SK-N-SH treated with all-trans-retinoic acid at 6 μM for 48 hours (cell line): Measurements from ENCODE around the gene TMIE.
"Not testable (repeated sequence)": the region's sequence is repeated elsewhere in the genome, so short reads cannot be mapped to it uniquely, and the experiment has no call there.

Source experiments
- ATAC-seq: fragments of 200-7000 bp; cut with Tn5 transposase; 3 replicates; pipeline ENCODE4 v1.9.1; 2020; ENCODE audit warnings: mild to moderate bottlenecking, moderate library complexity
- ARNTL ChIP-seq: fragments of 450-650 bp; formaldehyde crosslinking; IDR thresholded peaks from 2 replicates; pipeline ENCODE4 v1.5.0; 2020; ENCODE audit warnings: low read depth, mild to moderate bottlenecking, moderate library complexity, borderline replicate concordance
- BACH2 ChIP-seq: fragments of 250-450 bp; sonication (Bioruptor Pico); IDR thresholded peaks from 2 replicates; pipeline ENCODE4 v1.9.0; 2021; ENCODE audit warnings: mild to moderate bottlenecking, borderline replicate concordance
- CSDC2 ChIP-seq: fragments of 250-450 bp; sonication (Bioruptor Pico); IDR thresholded peaks from 2 replicates; pipeline ENCODE4 v1.5.0; 2020; ENCODE audit warnings: mild to moderate bottlenecking, moderate library complexity
- ESRRG ChIP-seq: fragments of 250-450 bp; sonication (Bioruptor Pico); IDR thresholded peaks from 2 replicates; pipeline ENCODE4 v1.6.1; 2021; ENCODE audit warnings: mild to moderate bottlenecking
- GLIS3 ChIP-seq: fragments of 250-450 bp; sonication (Bioruptor Pico); IDR thresholded peaks from 2 replicates; pipeline ENCODE4 v1.5.0; 2020; ENCODE audit warnings: mild to moderate bottlenecking, moderate library complexity
- ISL1 ChIP-seq: fragments of 250-450 bp; sonication (Bioruptor Pico); IDR thresholded peaks from 2 replicates; pipeline ENCODE4 v2.1.2; 2022; ENCODE audit warnings: mild to moderate bottlenecking, moderate library complexity
- OSR1 ChIP-seq: fragments of 250-450 bp; sonication (Bioruptor Pico); IDR thresholded peaks from 2 replicates; pipeline ENCODE4 v1.8.0; 2022; ENCODE audit warnings: moderate library complexity, mild to moderate bottlenecking, inconsistent platforms
- PPARA ChIP-seq: fragments of 250-450 bp; sonication (Bioruptor Pico); IDR thresholded peaks from 2 replicates; pipeline ENCODE4 v1.5.0; 2020; ENCODE audit warnings: mild to moderate bottlenecking, borderline replicate concordance
- RARB ChIP-seq: fragments of 250-450 bp; sonication (Bioruptor Pico); IDR thresholded peaks from 2 replicates; pipeline ENCODE4 v1.8.0; 2021; ENCODE audit warnings: mild to moderate bottlenecking, moderate library complexity
- SNAI2 ChIP-seq: fragments of 250-450 bp; sonication (Bioruptor Pico); IDR thresholded peaks from 2 replicates; pipeline ENCODE4 v1.5.0; 2020; ENCODE audit warnings: mild to moderate bottlenecking, moderate library complexity
- TCF4 ChIP-seq: fragments of 250-450 bp; sonication (Bioruptor Pico); IDR thresholded peaks from 2 replicates; pipeline ENCODE4 v1.8.0; 2021; ENCODE audit warnings: mild to moderate bottlenecking, moderate library complexity, borderline replicate concordance
- TOX ChIP-seq: fragments of 250-450 bp; sonication (Bioruptor Pico); IDR thresholded peaks from 2 replicates; pipeline ENCODE4 v1.8.0; 2021; ENCODE audit warnings: mild to moderate bottlenecking, moderate library complexity, borderline replicate concordance
- ZC3H10 ChIP-seq: fragments of 250-450 bp; sonication (Bioruptor Pico); IDR thresholded peaks from 2 replicates; pipeline ENCODE4 v1.5.1; 2021; ENCODE audit warnings: mild to moderate bottlenecking, moderate library complexity
- ZFP3 ChIP-seq: fragments of 250-450 bp; sonication (Bioruptor Pico); IDR thresholded peaks from 2 replicates; pipeline ENCODE4 v1.5.0; 2020; ENCODE audit warnings: mild to moderate bottlenecking, moderate library complexity
- ZFP30 ChIP-seq: fragments of 450-650 bp; formaldehyde crosslinking; IDR thresholded peaks from 2 replicates; pipeline ENCODE4 v1.5.0; 2022; ENCODE audit warnings: mild to moderate bottlenecking, moderate library complexity
- ZNF565 ChIP-seq: fragments of 450-650 bp; formaldehyde crosslinking; conservative IDR thresholded peaks from 2 replicates; pipeline ENCODE4 v1.5.0; 2020; ENCODE audit warnings: low read depth, mild to moderate bottlenecking, moderate library complexity
- ZNF70 ChIP-seq: fragments of 450-650 bp; formaldehyde crosslinking; IDR thresholded peaks from 2 replicates; pipeline ENCODE4 v1.5.0; 2020; ENCODE audit warnings: mild to moderate bottlenecking, moderate library complexity
- ZNF8 ChIP-seq: fragments of 450-650 bp; formaldehyde crosslinking; IDR thresholded peaks from 2 replicates; pipeline ENCODE4 v1.5.0; 2020; ENCODE audit warnings: mild to moderate bottlenecking, moderate library complexity
- TF ChIP-seq, protein P1 (sequence below): fragments of 250-450 bp; sonication (Bioruptor Pico); IDR thresholded peaks from 2 replicates; pipeline ENCODE4 v1.8.0; 2020; ENCODE audit warnings: mild to moderate bottlenecking, moderate library complexity, borderline replicate concordance
- TF ChIP-seq, protein P2 (sequence below): fragments of 250-450 bp; sonication (Bioruptor Pico); IDR thresholded peaks from 2 replicates; pipeline ENCODE4 v1.8.0; 2021; ENCODE audit warnings: low read depth, mild to moderate bottlenecking, moderate library complexity, borderline replicate concordance
- TF ChIP-seq, protein P3 (sequence below): fragments of 250-450 bp; sonication (Bioruptor Pico); IDR thresholded peaks from 2 replicates; pipeline ENCODE4 v1.5.1; 2020; ENCODE audit warnings: low read depth, mild to moderate bottlenecking, moderate library complexity
- TF ChIP-seq, protein P4 (sequence below): fragments of 250-450 bp; sonication (Bioruptor Pico); IDR thresholded peaks from 2 replicates; pipeline ENCODE4 v1.5.0; 2020; ENCODE audit warnings: mild to moderate bottlenecking, moderate library complexity
- TF ChIP-seq, protein P5 (sequence below): fragments of 250-450 bp; sonication (Bioruptor Pico); IDR thresholded peaks from 2 replicates; pipeline ENCODE4 v1.5.1; 2021; ENCODE audit warnings: mild to moderate bottlenecking, moderate library complexity

TMIE gene

DNA sequence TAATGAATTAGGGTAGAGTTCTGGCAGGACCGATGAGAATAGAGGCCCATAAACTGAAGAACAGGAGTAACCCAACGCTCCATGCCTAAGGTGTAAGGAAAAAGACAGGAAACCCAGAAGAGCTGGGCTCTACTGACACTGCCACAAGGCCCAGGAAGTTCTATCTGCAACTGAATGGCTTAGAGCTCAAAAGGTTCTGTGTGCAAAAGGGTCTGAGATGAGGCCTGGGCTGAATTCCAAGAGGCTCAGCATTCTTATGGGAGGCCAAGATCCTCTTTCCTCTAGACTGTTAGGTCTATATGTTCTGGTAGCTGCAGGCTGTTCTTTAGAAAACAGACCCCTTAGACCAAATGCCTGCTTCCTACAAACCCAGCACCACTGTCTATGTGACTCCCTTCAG is 47.0 kb downstream of the TMIE start:
- ATAC-seq, result no peak

DNA sequence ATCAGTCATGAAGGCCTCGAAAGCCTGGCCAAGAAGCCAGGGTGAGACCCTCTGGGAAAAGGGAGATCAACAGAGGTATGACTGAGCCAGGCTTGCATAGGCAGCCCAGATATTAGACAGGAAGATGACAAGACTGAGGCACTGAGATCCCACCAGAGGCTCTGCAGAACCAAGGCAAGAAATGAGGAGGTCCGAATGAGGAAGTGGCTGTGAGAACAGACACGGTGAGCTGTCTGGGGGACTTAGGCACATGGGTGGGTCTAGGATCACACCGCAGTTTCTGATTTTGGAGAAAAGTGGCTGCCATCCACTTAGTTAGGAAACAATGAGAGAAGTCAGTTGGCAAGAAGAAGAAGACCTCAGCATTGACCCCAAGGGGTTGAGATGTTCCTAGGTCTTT is 47.9 kb downstream of the TMIE start:
- no peak for ATAC-seq
- no peak for TF ChIP-seq OSR1
- TF ChIP-seq, protein P1, sequence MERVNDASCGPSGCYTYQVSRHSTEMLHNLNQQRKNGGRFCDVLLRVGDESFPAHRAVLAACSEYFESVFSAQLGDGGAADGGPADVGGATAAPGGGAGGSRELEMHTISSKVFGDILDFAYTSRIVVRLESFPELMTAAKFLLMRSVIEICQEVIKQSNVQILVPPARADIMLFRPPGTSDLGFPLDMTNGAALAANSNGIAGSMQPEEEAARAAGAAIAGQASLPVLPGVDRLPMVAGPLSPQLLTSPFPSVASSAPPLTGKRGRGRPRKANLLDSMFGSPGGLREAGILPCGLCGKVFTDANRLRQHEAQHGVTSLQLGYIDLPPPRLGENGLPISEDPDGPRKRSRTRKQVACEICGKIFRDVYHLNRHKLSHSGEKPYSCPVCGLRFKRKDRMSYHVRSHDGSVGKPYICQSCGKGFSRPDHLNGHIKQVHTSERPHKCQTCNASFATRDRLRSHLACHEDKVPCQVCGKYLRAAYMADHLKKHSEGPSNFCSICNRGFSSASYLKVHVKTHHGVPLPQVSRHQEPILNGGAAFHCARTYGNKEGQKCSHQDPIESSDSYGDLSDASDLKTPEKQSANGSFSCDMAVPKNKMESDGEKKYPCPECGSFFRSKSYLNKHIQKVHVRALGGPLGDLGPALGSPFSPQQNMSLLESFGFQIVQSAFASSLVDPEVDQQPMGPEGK (CRISPR knock-in tag), result no peak
- TF ChIP-seq TOX, result no peak
- no peak for TF ChIP-seq ZFP30 (CRISPR knock-in tag)
- TF ChIP-seq, protein P2, sequence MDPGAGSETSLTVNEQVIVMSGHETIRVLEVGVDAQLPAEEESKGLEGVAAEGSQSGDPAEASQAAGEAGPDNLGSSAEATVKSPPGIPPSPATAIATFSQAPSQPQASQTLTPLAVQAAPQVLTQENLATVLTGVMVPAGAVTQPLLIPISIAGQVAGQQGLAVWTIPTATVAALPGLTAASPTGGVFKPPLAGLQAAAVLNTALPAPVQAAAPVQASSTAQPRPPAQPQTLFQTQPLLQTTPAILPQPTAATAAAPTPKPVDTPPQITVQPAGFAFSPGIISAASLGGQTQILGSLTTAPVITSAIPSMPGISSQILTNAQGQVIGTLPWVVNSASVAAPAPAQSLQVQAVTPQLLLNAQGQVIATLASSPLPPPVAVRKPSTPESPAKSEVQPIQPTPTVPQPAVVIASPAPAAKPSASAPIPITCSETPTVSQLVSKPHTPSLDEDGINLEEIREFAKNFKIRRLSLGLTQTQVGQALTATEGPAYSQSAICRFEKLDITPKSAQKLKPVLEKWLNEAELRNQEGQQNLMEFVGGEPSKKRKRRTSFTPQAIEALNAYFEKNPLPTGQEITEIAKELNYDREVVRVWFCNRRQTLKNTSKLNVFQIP (CRISPR knock-in tag), result no peak
- no peak for TF ChIP-seq TCF4 (CRISPR knock-in tag)
- TF ChIP-seq, protein P3, sequence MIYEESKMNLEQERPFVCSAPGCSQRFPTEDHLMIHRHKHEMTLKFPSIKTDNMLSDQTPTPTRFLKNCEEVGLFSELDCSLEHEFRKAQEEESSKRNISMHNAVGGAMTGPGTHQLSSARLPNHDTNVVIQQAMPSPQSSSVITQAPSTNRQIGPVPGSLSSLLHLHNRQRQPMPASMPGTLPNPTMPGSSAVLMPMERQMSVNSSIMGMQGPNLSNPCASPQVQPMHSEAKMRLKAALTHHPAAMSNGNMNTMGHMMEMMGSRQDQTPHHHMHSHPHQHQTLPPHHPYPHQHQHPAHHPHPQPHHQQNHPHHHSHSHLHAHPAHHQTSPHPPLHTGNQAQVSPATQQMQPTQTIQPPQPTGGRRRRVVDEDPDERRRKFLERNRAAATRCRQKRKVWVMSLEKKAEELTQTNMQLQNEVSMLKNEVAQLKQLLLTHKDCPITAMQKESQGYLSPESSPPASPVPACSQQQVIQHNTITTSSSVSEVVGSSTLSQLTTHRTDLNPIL (CRISPR knock-in tag), result no peak
- no peak for TF ChIP-seq ZFP3 (CRISPR knock-in tag)
- TF ChIP-seq RARB, result no peak
- no peak for TF ChIP-seq ZC3H10

More for the DNA sequence above, 47.0 kb downstream of the TMIE start:
- TF ChIP-seq TCF4 (CRISPR knock-in tag) (no peak), OSR1 (no peak), SNAI2 (CRISPR knock-in tag) (no peak), ARNTL (CRISPR knock-in tag) (no peak)
- TF ChIP-seq, protein P3 (CRISPR knock-in tag), result no peak
- TF ChIP-seq, protein P2 (CRISPR knock-in tag), result no peak
- TF ChIP-seq, protein P4, sequence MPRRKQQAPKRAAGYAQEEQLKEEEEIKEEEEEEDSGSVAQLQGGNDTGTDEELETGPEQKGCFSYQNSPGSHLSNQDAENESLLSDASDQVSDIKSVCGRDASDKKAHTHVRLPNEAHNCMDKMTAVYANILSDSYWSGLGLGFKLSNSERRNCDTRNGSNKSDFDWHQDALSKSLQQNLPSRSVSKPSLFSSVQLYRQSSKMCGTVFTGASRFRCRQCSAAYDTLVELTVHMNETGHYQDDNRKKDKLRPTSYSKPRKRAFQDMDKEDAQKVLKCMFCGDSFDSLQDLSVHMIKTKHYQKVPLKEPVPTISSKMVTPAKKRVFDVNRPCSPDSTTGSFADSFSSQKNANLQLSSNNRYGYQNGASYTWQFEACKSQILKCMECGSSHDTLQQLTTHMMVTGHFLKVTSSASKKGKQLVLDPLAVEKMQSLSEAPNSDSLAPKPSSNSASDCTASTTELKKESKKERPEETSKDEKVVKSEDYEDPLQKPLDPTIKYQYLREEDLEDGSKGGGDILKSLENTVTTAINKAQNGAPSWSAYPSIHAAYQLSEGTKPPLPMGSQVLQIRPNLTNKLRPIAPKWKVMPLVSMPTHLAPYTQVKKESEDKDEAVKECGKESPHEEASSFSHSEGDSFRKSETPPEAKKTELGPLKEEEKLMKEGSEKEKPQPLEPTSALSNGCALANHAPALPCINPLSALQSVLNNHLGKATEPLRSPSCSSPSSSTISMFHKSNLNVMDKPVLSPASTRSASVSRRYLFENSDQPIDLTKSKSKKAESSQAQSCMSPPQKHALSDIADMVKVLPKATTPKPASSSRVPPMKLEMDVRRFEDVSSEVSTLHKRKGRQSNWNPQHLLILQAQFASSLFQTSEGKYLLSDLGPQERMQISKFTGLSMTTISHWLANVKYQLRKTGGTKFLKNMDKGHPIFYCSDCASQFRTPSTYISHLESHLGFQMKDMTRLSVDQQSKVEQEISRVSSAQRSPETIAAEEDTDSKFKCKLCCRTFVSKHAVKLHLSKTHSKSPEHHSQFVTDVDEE (CRISPR knock-in tag), result no peak

DNA sequence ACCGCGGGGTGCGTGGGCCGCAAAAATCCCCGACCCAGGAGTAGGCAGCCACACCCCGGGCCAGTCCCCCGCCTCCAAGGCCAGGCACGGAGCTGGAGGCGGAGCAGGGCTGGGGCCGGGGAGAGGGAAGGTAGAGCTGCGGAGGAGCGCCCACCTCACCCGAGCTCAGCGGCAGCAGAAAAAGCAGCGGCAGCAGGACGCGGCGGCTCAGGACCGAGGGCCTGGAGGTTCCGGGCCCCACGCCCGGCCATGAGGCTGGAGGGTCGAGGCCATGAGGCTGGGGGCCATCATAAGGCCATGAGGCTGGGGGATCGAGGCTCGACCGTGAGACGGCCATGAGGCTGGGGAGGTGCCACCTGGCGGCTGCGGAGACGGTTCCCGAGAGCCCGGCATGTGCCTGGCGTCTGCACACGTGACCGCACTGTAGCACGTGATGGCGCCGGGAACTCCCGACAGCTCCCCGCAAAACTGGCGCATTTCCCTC is 49.4 kb downstream of the TMIE start:
- no peak for TF ChIP-seq BACH2
- no peak for TF ChIP-seq CSDC2 (CRISPR knock-in tag)
- no peak for ATAC-seq

DNA sequence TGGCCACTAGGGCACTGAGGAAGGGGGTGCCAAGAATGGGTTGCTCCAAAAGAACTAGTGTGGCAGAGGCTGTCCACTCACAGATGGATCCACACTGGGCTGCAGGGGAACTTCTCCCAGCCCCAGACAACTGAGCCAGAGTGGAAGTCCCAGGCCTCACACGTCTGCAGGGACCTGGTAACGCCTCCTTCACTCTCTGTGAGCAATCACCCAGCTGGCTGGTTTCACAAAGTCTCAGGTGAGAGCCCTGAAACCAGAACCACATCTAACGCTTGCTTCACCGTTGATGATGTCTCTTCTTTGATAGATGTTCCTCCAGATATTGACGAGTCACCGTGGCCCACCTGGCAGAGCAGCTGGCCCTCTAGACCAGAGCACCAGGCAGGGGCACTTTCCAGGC is 51.9 kb downstream of the TMIE start:
- ATAC-seq, result not testable (repeated sequence)

DNA sequence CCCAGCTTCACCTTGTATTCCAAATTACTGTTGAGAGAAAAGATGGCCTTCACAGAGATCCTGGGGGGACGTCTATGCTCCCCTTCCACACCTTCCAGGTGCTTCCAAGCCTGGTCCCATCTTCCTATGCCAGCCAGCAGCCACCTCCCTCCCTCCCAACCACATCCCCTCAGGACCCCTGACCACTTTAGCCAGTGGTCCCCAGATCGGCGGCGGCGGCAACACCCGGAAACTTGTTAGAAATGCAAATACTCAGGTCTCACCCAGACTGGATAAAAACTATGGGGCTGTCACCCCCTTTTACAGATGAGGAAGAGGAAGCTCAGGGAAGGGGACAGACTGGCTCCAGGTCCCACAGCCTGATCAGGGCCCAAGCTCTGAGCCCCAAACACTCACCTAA is 54.5 kb downstream of the TMIE start:
- ATAC-seq, result no peak
- TF ChIP-seq ZNF8 (CRISPR knock-in tag) (no peak), RARB (no peak), ZNF565 (CRISPR knock-in tag) (no peak), ISL1 (CRISPR knock-in tag) (no peak), ZC3H10 (no peak), OSR1 (no peak), ZFP3 (CRISPR knock-in tag) (no peak), BACH2 (no peak), ZNF70 (CRISPR knock-in tag) (no peak), ZFP30 (CRISPR knock-in tag) (no peak), PPARA (CRISPR knock-in tag) (no peak), TCF4 (CRISPR knock-in tag) (no peak), CSDC2 (CRISPR knock-in tag) (no peak), SNAI2 (CRISPR knock-in tag) (no peak), ESRRG (CRISPR knock-in tag) (no peak), GLIS3 (CRISPR knock-in tag) (no peak)
- TF ChIP-seq, protein P5, sequence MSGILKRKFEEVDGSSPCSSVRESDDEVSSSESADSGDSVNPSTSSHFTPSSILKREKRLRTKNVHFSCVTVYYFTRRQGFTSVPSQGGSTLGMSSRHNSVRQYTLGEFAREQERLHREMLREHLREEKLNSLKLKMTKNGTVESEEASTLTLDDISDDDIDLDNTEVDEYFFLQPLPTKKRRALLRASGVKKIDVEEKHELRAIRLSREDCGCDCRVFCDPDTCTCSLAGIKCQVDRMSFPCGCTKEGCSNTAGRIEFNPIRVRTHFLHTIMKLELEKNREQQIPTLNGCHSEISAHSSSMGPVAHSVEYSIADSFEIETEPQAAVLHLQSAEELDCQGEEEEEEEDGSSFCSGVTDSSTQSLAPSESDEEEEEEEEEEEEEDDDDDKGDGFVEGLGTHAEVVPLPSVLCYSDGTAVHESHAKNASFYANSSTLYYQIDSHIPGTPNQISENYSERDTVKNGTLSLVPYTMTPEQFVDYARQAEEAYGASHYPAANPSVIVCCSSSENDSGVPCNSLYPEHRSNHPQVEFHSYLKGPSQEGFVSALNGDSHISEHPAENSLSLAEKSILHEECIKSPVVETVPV (CRISPR knock-in tag), result no peak
